ENCODE results near the gene ZNRD2. TPM values are rescaled to one million over a fixed set of nuclear protein-coding genes. Genes with fewer than 3 reads are reported as not detected.

The ZNRD2 gene
- total RNA-seq, 1 donor from 2014 or later, result 17.3 TPM

DNA sequence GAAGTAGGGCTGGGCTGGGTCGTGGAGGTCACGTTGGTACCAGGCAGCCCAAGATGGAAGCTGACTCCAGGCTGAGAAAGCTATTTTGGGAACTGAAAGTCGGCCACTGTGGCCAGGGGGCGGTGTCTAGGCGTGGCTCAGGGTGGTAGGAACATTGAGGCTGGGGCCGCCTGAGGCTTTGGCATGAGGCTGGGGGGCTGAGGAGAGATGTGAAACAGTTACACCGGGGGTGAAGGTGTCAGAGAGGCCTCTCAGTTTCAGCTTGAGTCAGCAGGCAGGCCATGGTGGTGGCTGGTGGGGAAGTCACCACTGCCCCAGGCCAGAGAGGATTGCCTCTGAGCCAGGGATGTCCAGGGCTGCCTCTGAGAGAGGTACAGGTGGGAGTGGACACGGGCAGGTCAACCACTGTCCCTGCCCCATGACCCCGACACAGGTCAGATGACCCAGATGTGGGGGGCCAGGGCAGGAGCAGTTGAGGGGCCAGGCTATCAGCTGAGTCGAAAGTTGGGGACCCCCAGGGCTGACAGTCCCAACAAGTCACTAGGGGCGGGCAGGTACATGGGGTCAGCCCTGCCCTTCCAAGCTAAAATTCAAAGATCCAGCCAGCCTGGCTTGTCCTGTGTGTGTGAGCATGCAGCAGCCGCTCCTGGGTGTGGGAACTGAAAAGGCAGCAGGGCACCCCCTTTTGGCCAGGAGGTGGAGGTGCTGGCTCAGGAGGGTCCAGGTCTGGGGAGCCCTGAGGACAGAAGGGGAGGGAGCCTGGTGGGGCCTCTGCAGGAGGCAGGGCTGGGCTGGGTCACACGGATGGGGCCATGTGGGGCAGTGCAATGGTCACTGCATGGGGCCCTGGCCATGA is 18.1 kb downstream of the ZNRD2 start:
- no peak for DNase-seq (ENCODE audit: low spot score)

DNA sequence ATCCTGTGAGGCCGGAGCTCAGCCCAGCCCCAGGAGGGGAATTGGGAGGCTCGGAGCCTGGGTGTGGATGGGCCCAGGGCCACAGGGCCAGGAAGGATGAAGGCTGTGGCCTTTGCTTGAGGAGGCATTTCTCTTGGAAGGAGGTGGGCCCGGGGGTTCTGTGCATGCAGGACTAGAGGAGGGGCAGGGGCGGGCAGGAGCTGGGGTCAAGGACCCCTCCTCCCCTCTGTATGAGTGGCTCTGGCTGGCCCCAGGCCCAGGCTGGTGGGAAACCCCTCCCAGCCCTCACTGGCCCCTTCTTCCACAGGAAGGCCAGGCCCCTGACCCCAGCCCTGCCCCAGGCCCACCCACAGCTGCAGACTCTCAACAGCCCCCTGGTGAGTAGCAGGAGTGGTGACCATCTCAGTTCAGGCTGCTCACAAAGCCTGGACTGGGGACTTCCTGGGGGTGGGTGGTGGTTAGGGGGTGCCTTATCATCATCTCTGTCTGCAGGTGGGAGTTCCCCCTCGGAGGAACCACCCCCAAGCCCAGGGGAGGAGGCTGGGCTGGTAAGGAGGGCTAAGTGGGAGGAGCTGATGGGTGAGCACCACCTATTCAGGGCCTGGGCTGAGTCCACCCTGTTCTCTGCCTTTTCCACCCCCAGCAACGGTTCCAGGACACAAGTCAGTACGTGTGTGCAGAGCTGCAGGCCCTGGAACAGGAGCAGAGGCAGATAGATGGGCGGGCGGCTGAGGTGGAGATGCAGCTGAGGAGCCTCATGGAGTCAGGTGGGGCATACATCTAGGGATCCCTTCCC is 19.4 kb downstream of the ZNRD2 start:
- no peak for DNase-seq (ENCODE audit: low spot score)

DNA sequence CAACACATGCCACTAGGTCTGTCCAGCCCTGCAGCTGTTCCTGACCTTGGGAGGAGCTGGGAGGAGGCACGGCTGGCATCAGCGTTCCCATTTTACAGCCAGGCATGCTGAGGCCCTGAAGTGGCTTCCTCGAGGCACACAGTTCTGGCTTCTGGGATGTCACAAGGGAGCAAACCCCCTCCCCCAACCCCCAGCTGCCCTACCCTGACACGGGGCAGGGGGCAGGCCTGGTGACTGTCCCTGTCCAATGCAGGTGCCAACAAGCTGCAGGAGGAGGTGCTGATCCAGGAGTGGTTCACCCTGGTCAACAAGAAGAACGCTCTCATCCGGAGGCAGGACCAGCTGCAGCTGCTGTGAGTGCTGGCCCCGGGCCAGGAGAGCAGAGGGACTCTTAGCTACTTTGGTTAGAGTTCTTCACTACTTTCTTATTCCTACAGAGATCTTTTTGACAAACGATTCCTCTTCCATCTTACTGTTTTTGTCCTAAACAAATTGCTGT is 20.0 kb downstream of the ZNRD2 start:
- no peak for DNase-seq (ENCODE audit: low spot score)

DNA sequence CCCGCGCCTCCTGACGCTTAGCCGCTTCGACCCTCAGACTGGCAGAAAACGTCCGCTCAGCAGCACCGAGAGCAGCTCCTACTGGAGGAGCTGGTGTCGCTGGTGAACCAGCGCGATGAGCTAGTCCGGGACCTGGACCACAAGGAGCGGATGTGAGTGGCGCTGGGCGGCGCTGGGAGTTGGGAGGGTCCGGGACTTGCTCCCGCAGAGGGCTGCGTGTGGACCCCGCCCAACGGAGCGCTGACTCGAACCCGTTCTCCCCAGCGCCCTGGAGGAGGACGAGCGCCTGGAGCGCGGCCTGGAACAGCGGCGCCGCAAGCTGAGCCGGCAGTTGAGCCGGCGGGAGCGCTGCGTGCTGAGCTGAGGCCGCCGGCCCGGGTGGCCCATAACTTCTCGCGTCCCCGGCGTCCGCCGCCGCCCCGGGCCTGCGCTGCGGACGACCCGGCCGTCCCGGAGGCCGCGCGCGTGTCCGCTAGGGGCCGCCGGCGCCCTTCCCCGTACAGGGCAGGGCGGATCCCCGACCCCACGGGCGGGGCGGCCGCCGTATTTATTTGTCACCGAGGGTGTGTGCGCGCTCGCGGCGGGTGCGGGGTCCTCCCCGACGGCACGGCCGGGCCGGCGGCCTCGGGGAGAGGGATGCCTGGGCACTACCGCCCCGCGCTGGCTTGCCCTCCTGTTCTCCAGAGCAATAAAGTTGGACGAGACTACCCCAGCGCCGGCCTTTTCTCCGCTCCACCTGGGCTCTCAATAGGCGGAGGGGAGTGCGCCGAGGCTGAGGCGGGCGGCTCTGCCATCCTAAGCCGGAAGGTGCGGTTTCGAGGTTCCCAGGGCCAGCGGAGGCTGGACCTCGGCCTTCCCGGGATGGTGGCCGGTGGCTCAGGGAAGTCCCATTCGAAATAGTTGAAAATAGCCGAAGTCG is 21.9 kb downstream of the ZNRD2 start:
- DNase-seq (ENCODE audit: low spot score), result no peak

DNA sequence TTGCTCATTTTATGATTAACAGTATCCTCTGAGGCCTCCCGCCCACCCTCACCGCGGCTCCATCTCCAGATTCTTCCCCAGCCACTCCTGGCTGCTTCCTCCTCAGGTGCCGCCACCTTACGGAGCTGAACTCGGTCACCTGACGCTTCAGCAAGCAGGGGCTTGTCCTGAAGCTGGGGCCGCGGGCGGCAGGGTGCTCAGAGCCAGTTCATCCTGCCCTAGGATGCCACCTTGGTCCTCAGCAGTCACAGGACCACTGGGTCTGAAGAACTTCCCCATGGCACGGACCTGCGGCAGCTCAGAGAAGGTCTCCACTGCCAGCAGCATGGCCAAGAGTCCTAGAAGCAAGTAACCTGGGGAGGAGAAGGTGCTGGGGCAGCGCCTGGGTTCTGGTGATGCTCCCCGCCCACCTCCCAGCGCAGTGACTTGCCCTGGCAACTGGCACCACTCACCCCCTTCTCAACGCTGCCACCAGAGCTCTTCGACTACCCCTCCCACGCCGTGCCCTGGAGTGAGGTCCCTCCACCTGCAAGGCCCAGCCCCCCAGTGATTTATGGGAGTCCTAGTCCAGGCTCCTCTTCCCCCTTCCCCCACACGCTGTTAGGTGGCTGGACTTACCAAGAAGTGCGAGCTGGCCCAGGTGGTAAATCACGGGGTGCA is 22.7 kb downstream of the ZNRD2 start:
- no peak for DNase-seq (ENCODE audit: low spot score)

DNA sequence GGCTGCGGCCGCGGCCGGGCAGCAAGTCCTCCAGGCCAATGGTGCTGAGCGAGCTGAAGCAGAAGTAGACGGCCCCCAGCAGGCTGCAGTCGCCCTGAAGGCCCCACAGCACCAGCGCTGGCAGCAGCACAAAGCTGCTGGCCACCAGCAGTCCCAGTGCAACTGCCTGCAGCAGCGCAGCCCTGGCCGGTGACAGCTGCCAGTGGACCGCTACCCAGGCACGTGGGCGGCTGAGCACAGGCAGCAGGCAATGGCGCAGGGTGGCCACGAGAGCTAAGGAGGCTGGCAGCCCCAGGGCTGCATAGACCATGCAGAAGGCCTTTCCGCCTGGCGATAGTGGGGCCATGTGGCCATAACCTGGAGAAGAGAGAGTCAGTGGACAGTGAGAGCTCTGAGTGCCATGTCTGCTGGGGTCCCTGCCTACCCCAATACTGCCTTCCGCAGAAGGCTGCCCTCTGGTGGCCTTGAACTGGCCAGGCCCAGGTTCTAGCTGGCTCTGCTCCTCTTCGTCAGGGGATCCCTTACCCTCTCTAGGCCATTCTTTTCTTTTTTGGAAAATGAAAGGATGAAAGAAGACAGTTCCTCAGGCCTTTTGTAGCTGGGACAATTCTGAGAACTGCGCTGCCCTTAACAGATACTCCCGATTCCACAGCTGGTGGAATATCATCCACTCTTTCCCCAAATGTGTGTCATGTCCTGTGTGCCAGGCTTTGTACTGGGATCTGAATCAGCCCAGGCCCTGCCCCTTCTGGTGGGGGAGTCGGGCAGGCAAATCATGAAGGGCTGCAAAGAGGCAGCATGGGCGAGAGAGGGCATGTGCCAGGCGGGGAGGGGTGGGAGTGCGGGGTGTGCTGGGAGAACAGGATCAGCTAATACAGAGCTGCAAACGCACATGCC is 23.5 kb downstream of the ZNRD2 start:
- DNase-seq (ENCODE audit: low spot score), result no peak

DNA sequence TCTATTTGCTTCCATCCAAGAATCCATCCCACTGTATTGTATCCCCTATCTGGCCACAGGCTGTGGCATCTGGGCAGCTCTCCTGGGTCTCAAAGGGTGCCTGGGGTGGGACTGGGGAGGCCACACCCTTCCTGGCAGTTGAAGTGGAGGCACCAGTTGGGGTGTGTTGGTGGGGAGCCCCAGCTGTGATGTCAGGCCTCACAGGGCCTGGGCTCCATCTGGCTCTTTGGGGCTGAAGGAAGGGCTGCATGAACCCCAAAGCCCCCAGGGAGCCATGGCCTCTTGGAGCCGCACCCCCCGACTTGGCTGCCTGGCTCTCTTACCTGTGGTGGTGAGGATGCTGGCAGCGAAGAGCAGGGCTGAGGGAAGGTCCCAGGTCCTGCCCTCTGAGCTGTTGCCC is 24.9 kb downstream of the ZNRD2 start:
- no peak for DNase-seq (ENCODE audit: low spot score)

DNA sequence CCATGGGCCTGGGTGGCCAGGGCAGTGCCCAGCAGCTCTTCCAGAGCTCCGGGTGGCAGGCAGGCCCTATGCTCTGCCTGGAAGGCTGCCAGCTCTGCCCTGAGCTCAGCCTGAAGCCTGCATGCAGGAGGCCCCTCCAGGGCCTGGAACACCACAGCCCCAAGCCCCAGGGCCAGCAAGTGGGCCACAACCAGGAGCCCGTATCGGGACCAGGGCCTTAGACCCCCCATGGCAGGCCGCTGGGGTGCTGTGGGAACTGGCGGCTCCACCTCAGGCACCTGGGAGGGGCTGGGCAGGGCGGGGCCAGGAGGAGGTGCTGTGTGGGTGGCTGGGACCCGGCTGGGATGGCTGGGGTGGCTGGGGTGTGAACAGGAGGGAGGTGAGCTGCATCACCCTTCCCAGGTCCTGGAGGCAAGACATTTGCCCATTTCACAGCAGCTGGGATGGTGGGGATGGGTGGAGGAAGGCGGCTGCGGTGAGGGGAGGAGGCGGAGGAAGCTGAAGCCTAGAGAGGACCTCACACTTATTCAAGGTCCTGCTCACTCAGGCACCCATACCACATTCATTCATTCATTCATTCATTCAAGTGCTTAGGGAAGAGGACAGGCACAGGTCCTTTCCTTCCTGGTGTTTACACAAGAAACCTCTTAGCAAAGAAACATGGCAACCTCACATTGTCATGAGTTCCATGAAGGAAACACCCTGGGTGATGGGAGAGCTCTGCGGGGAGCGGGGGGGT is 25.4 kb downstream of the ZNRD2 start, which contains the start of gene KCNK7:
Gene KCNK7 (minus strand): TSS at position 258 of the 739 bp plus-strand sequence. CDS start 28 bp downstream, at position 230.
- DNase-seq (ENCODE audit: low spot score), result no peak

DNA sequence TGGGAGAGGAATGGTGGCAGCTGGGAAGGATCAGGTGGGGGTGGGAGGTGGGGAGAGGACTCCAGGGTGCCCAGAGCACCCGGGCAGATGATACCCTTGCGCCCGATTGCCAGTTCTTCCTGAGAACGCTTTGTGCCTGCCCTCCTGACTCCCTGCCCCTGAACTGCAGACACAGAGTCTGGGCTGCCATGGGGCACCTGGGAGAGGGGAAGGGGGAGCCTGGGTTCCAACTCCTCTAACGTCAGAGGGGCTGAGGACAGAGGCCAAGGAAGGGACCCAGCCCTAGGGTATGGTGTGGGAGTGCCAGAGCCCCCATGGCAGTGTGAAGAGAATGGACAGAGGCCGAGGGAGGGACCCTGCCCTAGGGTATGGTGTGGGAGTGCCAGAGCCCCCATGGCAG is 26.2 kb downstream of the ZNRD2 start:
- no peak for DNase-seq (ENCODE audit: low spot score)

DNA sequence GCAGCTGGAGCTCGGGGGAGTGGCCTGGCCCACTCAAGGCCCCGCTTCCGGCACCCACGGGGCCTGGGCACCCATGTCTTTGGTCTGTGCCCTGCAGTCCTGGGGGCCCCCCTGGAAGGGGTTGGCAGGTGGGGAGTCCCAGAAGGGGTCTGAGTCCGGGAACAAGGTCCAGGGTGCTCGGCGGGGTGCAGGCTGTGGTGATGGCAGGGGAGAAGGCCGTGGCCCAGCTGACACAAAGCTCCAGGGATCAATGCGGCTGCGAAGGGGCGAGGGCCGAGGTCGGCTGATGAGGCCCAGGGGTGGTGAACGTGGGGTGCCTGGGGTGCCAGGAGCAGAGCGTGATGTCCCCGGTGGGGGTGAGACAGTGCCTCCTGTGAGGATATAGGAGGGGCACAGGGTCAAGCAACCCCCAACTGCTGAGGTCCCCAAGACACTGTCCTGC is 28.0 kb downstream of the ZNRD2 start:
- DNase-seq (ENCODE audit: low spot score), result no peak

DNA sequence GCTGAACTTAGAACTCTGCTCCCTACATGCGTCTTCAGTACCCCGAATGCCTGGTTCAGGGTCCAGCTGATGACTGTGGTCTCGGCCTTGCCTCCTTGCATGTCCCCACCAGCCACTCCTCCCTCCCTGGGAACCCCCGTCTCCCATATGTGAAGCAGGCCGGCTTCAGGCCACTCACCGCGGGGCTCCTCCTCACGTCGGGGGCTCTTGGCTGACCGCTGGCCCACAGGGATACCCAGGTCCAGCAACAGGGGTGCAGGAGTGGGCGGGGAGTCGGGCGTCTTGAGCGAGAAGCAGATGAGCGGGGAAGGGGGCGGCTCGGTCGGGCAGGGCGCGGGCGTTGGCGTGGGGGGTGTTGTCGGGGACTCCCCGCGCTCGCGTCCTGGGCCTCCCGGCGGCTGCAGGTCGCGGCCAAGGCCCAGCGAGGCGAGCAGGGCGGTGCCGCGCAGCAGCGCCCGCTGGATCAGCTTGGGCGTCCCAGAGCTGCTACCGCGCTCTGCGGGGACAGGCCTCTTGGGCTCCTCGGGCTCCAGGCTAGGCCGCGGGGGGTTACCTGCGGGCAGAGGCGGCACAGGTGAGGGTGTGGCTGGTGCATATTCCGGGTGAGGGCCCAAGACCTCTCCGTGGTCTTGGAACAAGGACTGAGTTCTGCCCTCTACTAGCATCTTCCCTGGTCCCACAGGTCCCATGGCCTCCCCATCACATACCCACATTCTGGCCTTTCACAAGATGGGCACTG is 29.1 kb downstream of the ZNRD2 start:
- DNase-seq (ENCODE audit: low spot score), result no peak

DNA sequence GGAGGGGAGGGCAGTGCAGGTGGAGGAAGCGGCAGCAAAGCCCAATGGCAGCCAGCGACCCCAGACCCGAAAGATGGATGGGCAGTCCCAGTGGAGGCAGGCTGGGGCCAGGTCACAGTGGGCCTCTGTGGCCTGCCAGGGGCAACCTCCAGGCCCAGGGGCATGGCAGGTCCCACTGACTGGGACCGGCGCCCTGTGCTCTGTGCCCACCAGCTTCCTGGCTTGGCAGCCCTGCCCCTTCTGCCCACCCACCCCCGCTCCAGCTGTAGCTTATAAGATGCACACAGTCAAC is 29.6 kb downstream of the ZNRD2 start:
- no peak for DNase-seq (ENCODE audit: low spot score)

GRCh38 chr11:65604258-65604657 is 34.0 kb downstream of the ZNRD2 start:
- DNase-seq (ENCODE audit: low spot score), result no peak

- DNase-seq (ENCODE audit: low spot score), result peak; percentile 98
Measured at GRCh38 chr11:65606876-65607613, 36.8 kb downstream of the ZNRD2 start.

DNA sequence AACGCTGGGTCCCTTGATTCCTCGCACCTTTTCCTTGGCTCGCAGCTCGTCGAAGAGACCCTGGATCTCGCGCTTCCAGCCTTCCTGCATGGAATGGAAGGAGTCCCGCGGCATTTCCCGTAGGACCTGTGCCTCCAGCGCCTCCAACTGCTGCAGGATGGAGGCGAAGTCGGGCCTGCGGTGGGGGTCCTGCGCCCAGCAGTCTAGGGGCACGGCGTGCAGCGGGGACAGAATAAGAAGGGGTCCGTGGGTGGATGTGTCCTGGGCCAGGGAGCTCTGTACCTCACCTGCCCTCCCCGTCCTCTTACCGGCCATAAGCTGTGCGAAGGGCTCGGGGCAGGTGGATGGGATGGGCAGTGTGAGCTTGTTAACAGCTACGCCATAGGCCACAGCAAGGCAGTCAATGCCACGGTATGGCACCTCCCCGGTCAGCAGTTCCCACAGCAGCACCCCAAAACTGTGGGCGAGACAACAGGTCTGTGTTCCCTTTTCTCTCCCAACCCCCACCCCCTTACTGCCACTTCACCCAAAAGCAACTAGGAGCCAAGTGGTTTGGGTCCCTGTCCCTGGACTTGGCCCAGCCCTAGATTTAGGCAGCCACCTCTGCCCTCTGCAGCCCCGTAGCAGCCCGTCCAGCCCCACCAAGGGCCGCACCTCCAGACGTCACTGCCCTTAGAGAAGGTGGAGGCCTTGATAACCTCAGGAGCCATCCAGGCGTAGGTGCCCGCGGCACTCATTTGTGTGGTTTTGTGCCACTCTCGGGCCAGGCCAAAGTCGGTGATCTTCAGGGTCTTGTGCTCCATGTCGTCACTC is 37.5 kb downstream of the ZNRD2 start:
- no peak for DNase-seq (ENCODE audit: low spot score)

DNA sequence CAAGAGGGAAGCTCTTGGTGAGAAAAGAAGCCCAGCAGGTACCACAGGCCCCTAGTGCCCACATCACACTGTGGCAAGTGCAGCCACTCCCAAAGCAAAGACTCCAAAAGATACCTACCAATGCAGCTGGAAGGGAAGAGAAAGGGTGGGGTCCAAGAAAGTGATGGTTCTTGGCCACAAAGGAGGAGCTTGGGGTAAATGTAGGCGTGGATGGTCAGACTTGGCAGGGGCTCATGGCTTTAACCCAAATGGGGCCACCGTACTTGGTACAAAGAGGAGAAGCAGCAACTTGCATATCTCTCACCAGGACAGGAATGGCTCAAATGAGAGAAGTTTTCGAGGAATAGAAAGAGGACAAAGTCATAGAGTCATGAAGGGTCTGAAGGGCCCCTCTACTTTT is 39.0 kb downstream of the ZNRD2 start:
- peak; percentile 58 for DNase-seq (ENCODE audit: low spot score)

DNA sequence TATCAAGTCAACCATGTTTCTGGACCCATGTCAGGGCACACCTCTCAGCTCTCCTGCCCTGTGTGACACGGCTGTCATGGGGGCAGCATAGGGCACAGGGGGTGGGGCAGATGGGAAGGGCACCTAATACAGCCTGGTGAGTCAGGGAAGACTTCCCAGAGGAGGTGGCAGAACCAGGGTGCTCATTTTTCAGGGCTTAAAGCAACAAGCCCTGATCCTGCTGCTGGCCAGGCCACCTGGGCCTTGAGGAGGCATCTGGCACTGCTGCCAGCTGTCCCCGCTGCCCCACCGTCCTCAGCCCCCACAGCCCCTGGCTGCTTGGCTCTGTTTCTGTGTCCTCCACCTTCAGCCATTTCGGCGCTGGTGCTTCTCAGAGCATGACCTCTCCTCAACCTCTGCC is 39.4 kb downstream of the ZNRD2 start:
- DNase-seq (ENCODE audit: low spot score), result no peak

Data from umbilical cord (tissue), 2 donors.